Ascending aorta (tissue), 2 donors: ENCODE measurements around the gene MFRP. TPM values are rescaled to one million over a fixed set of nuclear protein-coding genes. Genes with fewer than 3 reads are reported as not detected.

Experiments
- DNase-seq, 2 donors: peaks; one replicate each; pipeline ENCODE4 v3.0.0-alpha.2; 2019; ENCODE audit warnings: low spot score in 2 of 2
- H3K27ac ChIP-seq, 2 donors: fragments of 200-600 bp; sonication (generic); one replicate each; pipeline ENCODE4 v1.5.1; 2016 to 2017; ENCODE audit warnings: mild to moderate bottlenecking in 1 of 2
- H3K27me3 ChIP-seq: fragments of 200-600 bp; sonication (generic); one replicate; pipeline ENCODE4 v1.5.1; 2017
- H3K36me3 ChIP-seq, 2 donors: fragments of 200-600 bp; sonication (generic); one replicate each; pipeline ENCODE4 v1.5.1; 2016
- H3K4me1 ChIP-seq, 2 donors: fragments of 200-600 bp; sonication (generic); one replicate each; pipeline ENCODE4 v1.5.1; 2016 to 2017; ENCODE audit warnings: mild to moderate bottlenecking in 1 of 2
- H3K4me3 ChIP-seq, 2 donors: fragments of 200-600 bp; sonication (generic); one replicate each; pipeline ENCODE4 v1.5.1; 2016 to 2017; ENCODE audit warnings: mild to moderate bottlenecking in 1 of 2
- H3K9me3 ChIP-seq, 2 donors: fragments of 200-600 bp; sonication (generic); one replicate each; pipeline ENCODE4 v1.5.1; 2016
- intact Hi-C: fragments of 100-400 bp; cut with DNase I; formaldehyde crosslinking; loops from one replicate; pipeline ENCODE4 v1.15.1; 2023
- total RNA-seq: library from RNA; depleted of rRNA; stranded (reverse); fragments of >200 nt; gene quantifications from one replicate; pipeline ENCODE4 v1.1.0, GENCODE V29; 2016
- TF ChIP-seq, protein P1 (sequence below), 3 experiments: fragments of 200-600 bp in 2 of 3; fragments of 450-650 bp in 1 of 3; sonication (generic) in 2 of 3; IDR thresholded peaks; one replicate each; pipeline ENCODE4 v1.5.1; 2016 to 2019; ENCODE audit warnings: antibody characterized with exemption in 3 of 3, mild to moderate bottlenecking in 1 of 3, moderate library complexity in 1 of 3

The MFRP gene
- total RNA-seq, 1 donor from 2014 or later = not detected

DNA sequence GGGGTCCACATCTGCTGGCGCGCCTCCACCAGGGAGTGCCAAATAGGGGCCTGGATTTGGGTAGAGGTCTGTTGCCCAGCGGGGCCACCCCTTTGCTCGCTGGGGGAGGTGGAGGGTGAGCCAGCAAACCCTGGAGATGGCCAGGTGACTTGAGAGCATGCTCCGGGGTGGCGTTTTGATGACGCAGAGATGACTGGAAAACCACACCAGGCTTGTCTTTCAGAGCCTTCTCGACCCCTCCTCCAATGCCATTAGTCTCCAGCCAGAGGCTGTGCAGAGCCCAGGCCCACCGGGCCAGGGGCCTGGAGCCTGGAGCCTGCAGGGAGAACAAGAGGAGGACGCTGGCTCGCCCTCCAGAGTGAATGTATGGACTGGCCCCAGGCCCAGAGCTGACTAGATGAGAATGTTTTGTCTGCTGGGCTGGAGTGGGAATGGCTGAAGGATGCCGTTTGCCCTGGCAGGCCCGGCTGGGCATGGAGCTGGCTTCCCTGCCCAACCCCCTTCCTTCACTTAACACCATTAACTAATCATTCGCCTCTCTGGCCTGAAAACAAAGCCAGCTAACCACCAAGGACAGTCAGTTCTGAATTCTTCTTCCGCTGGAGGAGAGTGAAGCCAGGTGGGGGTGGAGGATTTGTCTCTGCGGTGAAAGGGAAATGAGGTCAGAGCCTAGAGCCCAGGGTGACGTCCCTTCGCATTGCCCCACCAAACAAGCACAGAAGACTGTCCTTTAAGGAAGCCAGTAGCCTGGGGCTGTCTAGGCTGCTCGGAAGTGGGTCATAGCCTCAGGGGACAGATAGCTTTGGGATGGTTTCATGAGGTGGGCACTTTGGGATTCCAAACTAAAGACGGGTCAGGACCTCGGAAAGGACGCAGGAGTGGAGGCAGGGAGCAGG is 28.0 kb downstream of the MFRP start:
- Histone ChIP-seq H3K9me3 (no peaks in the 10 kb centered on the region), H3K36me3 (peaks cover 14 to 18% of the 10 kb centered on the region in 2 donors), H3K4me3 (peak overlapping the region in 1 of 2 donors; percentile 92), H3K4me1 (peaks cover 20 to 59% of the 10 kb centered on the region in 2 donors), H3K27ac (peak overlapping the region; percentile 98 to 99), H3K27me3 (no peaks in the 10 kb centered on the region)
- DNase-seq = peak in 1 of 2 donors; percentile 87
- TF ChIP-seq, protein P1, sequence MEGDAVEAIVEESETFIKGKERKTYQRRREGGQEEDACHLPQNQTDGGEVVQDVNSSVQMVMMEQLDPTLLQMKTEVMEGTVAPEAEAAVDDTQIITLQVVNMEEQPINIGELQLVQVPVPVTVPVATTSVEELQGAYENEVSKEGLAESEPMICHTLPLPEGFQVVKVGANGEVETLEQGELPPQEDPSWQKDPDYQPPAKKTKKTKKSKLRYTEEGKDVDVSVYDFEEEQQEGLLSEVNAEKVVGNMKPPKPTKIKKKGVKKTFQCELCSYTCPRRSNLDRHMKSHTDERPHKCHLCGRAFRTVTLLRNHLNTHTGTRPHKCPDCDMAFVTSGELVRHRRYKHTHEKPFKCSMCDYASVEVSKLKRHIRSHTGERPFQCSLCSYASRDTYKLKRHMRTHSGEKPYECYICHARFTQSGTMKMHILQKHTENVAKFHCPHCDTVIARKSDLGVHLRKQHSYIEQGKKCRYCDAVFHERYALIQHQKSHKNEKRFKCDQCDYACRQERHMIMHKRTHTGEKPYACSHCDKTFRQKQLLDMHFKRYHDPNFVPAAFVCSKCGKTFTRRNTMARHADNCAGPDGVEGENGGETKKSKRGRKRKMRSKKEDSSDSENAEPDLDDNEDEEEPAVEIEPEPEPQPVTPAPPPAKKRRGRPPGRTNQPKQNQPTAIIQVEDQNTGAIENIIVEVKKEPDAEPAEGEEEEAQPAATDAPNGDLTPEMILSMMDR (IDR thresholded peaks at IDR 0.05) = no peak
- intact Hi-C loops = loop anchor here (5.0 kb wide), 3 partner anchors 216 to 696 kb away; partner anchors contain the start of genes BCL9L and DPAGT1

DNA sequence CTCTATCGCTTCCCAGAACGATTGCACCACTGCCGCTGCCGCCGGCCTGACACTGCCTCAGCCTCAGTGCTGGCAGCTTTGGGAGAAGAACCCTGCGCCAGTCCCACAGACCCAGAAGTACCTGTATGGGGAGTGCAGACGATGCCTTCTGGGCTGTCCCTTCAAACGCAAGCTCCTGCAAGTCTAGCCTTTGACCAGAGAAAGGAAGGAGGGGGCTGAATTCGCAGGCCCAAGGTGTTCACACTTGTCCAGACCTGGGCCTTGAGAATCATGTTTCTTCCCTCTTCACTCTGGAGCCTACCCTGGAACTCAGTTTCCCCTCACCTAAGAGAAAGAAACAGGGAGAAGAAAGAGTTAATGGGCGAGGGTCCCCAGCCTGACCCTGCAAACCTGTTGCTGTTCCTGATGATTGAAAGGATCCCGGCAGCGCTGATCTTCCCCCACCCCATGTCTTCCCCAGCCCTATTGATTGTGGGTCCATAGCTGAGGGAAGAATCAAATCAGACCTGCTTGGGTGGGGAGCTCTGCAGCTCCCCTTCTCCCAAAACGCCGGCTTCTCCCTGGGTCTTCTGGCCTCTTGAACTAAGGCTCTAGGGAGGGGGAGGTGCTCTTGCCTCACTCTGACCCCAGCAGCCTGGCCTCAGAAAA is 28.8 kb downstream of the MFRP start:
- Histone ChIP-seq H3K9me3 (no peaks in the 10 kb centered on the region), H3K27ac (peak overlapping the region; percentile 98 to 99), H3K4me3 (peak overlapping the region; percentile 80 to 92), H3K4me1 (peaks cover 20 to 66% of the 10 kb centered on the region in 2 donors), H3K36me3 (peaks cover 22 to 26% of the 10 kb centered on the region in 2 donors), H3K27me3 (no peaks in the 10 kb centered on the region)
- intact Hi-C loops = loop anchor here (5.0 kb wide), 3 partner anchors 215 to 695 kb away; partner anchors contain the start of genes BCL9L and DPAGT1
- no peak for DNase-seq
- TF ChIP-seq, protein P1 (IDR thresholded peaks at IDR 0.05) = no peak

DNA sequence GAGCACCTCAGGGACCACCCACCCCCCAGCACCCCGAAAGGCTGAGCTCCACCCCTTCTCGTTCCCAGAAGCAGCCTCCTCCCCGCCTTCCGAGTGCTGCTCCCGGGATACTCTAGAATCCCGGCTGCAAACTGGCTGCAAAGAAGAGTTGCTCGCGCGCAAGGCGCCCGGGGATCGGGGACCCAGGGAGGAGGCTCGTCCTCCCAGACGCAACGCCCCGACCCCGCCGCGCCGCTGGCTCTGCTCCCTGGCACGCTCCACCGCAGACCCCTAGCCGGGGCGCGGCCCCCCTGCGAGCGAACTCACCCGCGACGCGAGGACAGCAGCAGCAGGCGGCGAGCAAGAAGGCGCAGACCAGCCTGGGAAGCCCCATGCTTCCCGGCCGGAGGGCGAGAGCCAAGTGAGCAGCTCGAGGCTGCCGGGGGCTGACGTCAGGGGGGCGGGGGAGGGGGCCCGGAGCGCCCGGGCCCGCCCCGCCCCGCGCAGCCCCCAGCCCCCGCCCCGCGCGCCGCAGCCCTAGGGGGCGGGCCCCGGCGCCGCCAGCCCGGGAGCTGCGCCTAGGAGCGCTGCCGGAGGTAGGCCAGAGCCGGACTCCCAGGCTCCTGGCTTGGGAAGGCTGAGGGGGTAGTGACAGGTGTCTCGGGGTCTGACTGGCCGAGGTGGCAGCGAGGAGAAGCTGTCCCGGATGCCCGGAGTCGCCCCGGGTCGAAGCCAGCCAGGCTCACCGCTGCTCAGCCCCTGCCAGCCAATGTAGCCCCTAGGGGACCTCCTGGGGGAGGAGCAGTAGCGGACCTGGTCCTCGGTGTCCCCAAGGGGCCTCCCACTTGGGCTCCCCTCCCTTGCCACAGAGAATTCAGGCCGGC is 29.5 kb downstream of the MFRP start, which contains the start of gene MCAM:
Gene MCAM (minus strand): TSS at position 402 of the 863 bp plus-strand sequence. CDS start 29 bp downstream, at position 373.
- peaks cover 20 to 69% of the 10 kb centered on the region in 2 donors for H3K4me1 ChIP-seq
- peak within 1 kb of the TSS; percentile 98 to 99 for H3K27ac ChIP-seq
- peak within 1 kb of the TSS; percentile 80 to 92 for H3K4me3 ChIP-seq
- peaks cover 29 to 33% of the 10 kb centered on the region in 2 donors for H3K36me3 ChIP-seq
- intact Hi-C loops = loop anchor here (1.0 to 5.0 kb wide), 4 partner anchors 11 to 695 kb away; partner anchors contain the start of genes BCL9L and DPAGT1
- H3K27me3 ChIP-seq = no peaks in the 10 kb centered on the region
- TF ChIP-seq, protein P1 (IDR thresholded peaks at IDR 0.05) = no peak
- H3K9me3 ChIP-seq = no peaks in the 10 kb centered on the region
- DNase-seq = peak; percentile 60 to 91

DNA sequence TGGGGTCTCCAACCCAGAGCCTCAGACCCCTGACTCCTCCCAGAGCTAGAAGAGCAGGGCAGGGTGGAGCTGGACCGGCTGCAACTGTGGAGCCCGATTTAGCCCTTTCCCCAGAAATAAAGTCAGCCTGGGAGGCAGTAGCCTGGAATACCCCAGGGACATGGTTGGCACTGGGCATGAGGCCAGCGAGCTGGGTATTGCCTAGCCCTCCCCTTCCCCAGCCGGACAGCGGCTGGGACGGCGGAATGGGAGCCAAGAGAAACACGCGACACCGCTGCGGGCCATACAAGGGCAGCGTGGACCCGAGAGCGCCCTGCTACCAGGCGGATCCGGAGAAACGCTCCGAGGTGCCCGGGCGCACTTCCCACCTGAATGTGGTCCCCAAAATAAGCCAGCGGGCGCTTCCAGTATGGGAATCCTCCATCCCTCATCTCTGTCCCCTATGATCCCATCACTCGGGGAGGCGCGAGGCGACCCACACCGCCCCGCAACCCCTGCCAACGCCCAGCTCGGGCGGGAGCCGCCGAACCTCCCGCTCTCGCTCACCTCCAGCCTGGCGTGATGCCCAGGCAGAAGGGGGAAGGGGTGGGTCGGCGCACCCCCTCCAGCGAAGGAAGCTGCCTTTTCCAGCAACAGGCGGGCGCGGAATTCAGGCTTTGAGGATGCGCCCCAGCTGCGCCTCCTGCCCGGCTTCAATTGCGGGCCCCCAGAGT is 30.3 kb downstream of the MFRP start:
- Histone ChIP-seq H3K4me3 (peak overlapping the region; percentile 80 to 92), H3K27me3 (no peaks in the 10 kb centered on the region), H3K9me3 (no peaks in the 10 kb centered on the region), H3K27ac (peak overlapping the region; percentile 98 to 99), H3K36me3 (peaks cover 37 to 41% of the 10 kb centered on the region in 2 donors), H3K4me1 (peaks cover 20 to 64% of the 10 kb centered on the region in 2 donors)
- peak; percentile 74 to 95 for DNase-seq
- intact Hi-C loops = loop anchor here (1.0 to 5.0 kb wide), 4 partner anchors 10 to 694 kb away; partner anchors contain the start of genes BCL9L and DPAGT1
- TF ChIP-seq, protein P1 (IDR thresholded peaks at IDR 0.05) = no peak
